Glutamatergic neuron (in vitro differentiated cells): ENCODE measurements around the gene FAM43B. TPM values are rescaled to one million over a fixed set of nuclear protein-coding genes. Genes with fewer than 3 reads are reported as not detected.

Source experiments
- DNase-seq: peaks from one replicate; pipeline ENCODE4 v3.0.0; 2022
- H3K27ac Mint-ChIP-seq: one replicate; pipeline ENCODE4 v1.8.0; 2020; ENCODE audit warnings: mild to moderate bottlenecking, mixed read lengths, inconsistent platforms; ENCODE audit not compliant: unreplicated experiment
- H3K27me3 Mint-ChIP-seq: one replicate; pipeline ENCODE4 v1.8.0; 2020; ENCODE audit warnings: mild to moderate bottlenecking, moderate library complexity, mixed read lengths, inconsistent platforms; ENCODE audit not compliant: unreplicated experiment
- H3K36me3 Mint-ChIP-seq: one replicate; pipeline ENCODE4 v1.8.0; 2020; ENCODE audit warnings: mild to moderate bottlenecking, mixed read lengths, inconsistent platforms; ENCODE audit not compliant: unreplicated experiment
- H3K4me1 Mint-ChIP-seq: one replicate; pipeline ENCODE4 v1.8.0; 2020; ENCODE audit warnings: mild to moderate bottlenecking, low read depth, mixed read lengths, inconsistent platforms; ENCODE audit not compliant: unreplicated experiment
- H3K4me3 Mint-ChIP-seq: one replicate; pipeline ENCODE4 v1.8.0; 2020; ENCODE audit warnings: mild to moderate bottlenecking, mixed read lengths, inconsistent platforms; ENCODE audit not compliant: unreplicated experiment
- H3K9me3 Mint-ChIP-seq: one replicate; pipeline ENCODE4 v1.8.0; 2020; ENCODE audit warnings: mild to moderate bottlenecking, moderate library complexity, mixed read lengths, inconsistent platforms; ENCODE audit not compliant: unreplicated experiment
- CTCF ChIP-seq: fragments of 200-600 bp; sonication (generic); IDR thresholded peaks from one replicate; pipeline ENCODE4 v1.5.0; 2021; ENCODE audit not compliant: partially characterized antibody, unreplicated experiment
- total RNA-seq: library from RNA; stranded (reverse); fragmentation: NEBNext Ultra II Directional; extraction: Animal tissue kit (Norgen Biotek cat#: 25700); gene quantifications from one replicate; pipeline ENCODE4 v1.2.1, GENCODE V29; 2021; ENCODE audit not compliant: unreplicated experiment

Gene FAM43B
- total RNA-seq, 1 donor from 2014 or later, result not detected

GRCh38 chr1:20538227-20538626 is 14.1 kb upstream of the FAM43B start:
- DNase-seq, result no peak
- H3K27ac Mint-ChIP-seq, result no peak overlapping the region
- no peaks in the 10 kb centered on the region for H3K9me3 Mint-ChIP-seq
- no peak overlapping the region for H3K4me3 Mint-ChIP-seq
- TF ChIP-seq CTCF, result no peak
- H3K27me3 Mint-ChIP-seq, result peaks cover 5% of the 10 kb centered on the region
- H3K4me1 Mint-ChIP-seq, result no peaks in the 10 kb centered on the region
- H3K36me3 Mint-ChIP-seq, result no peaks in the 10 kb centered on the region

- DNase-seq, result no peak
- Mint-ChIP-seq H3K36me3 (no peaks in the 10 kb centered on the region), H3K27me3 (peaks cover 5% of the 10 kb centered on the region), H3K27ac (no peak overlapping the region), H3K4me1 (no peaks in the 10 kb centered on the region), H3K4me3 (no peak overlapping the region), H3K9me3 (no peaks in the 10 kb centered on the region)
- TF ChIP-seq CTCF, result no peak
Observed at GRCh38 chr1:20538760-20539551, 13.4 kb upstream of the FAM43B start.

- Mint-ChIP-seq H3K9me3 (no peaks in the 10 kb centered on the region), H3K27me3 (peaks cover 5% of the 10 kb centered on the region), H3K36me3 (no peaks in the 10 kb centered on the region), H3K27ac (no peak overlapping the region), H3K4me1 (no peaks in the 10 kb centered on the region), H3K4me3 (no peak overlapping the region)
- no peak for DNase-seq
- TF ChIP-seq CTCF, result no peak
Observed at GRCh38 chr1:20540281-20540680, 12.1 kb upstream of the FAM43B start.

- no peak for DNase-seq
- Mint-ChIP-seq H3K4me1 (no peaks in the 10 kb centered on the region), H3K9me3 (no peaks in the 10 kb centered on the region)
Observed at GRCh38 chr1:20546637-20547036, 5.7 kb upstream of the FAM43B start.

More at GRCh38 chr1:20546637-20547036, 5.7 kb upstream of the FAM43B start:
- Mint-ChIP-seq H3K27me3 (peaks cover 7% of the 10 kb centered on the region), H3K4me3 (no peak overlapping the region), H3K36me3 (no peaks in the 10 kb centered on the region), H3K27ac (no peak overlapping the region)
- TF ChIP-seq CTCF, result no peak
